Thyroid gland (tissue), 4 donors: Measurements from ENCODE around the gene SLC12A8. TPM values are rescaled to one million over a fixed set of nuclear protein-coding genes. Genes with fewer than 3 reads are reported as not detected.

Experiments used
- DNase-seq, 2 donors: peaks; one replicate each; pipeline ENCODE4 v3.0.0-alpha.2; 2019
- H3K27ac ChIP-seq, 3 donors: fragments of 200-600 bp; sonication (generic); 1 replicate in 2 of 3; 2 replicates in 1 of 3; pipeline ENCODE4 v1.5.1; 2016 to 2019; ENCODE audit warnings: mild to moderate bottlenecking in 1 of 3, moderate library complexity in 1 of 3
- H3K27me3 ChIP-seq: fragments of 200-600 bp; sonication (generic); one replicate; pipeline ENCODE4 v1.5.1; 2019
- H3K36me3 ChIP-seq, 2 donors: fragments of 200-600 bp; sonication (generic); one replicate each; pipeline ENCODE4 v1.5.1; 2016 to 2019
- H3K4me1 ChIP-seq, 2 donors: fragments of 200-600 bp; sonication (generic); one replicate each; pipeline ENCODE4 v1.5.1; 2017 to 2019
- H3K4me3 ChIP-seq, 3 donors: fragments of 200-600 bp; sonication (generic); replicated peaks in 1 of 3; 1 replicate in 2 of 3; 2 replicates in 1 of 3; pipeline ENCODE4 v1.5.1; 2016; ENCODE audit warnings: mild to moderate bottlenecking in 1 of 3
- H3K9me3 ChIP-seq: fragments of 200-600 bp; sonication (generic); one replicate; pipeline ENCODE4 v1.5.1; 2017
- POLR2A ChIP-seq, 2 donors: fragments of 450-650 bp; IDR thresholded peaks; one replicate each; pipeline ENCODE4 v1.6.1; 2017; ENCODE audit warnings: antibody characterized with exemption in 2 of 2, mild to moderate bottlenecking in 2 of 2, moderate library complexity in 1 of 2
- whole genome bisulfite sequencing, 2 donors: methylation state at CpG; one replicate each; pipeline ENCODE4 v1.1.5; 2017; 5-methylcytosine and 5-hydroxymethylcytosine counted together
- intact Hi-C: fragments of 100-400 bp; cut with DNase I; formaldehyde crosslinking; loops from one replicate; pipeline ENCODE4 v1.15.1; 2023
- total RNA-seq, 4 donors: library from RNA; depleted of rRNA; stranded (reverse); fragments of >200 nt; gene quantifications; one replicate each; pipeline ENCODE4 v1.2.3, GENCODE V29; 2016
- TF ChIP-seq, protein P1 (sequence below), 6 experiments: fragments of 200-600 bp in 3 of 6; fragments of 450-650 bp in 3 of 6; sonication (generic) in 3 of 6; IDR thresholded peaks; one replicate each; pipeline ENCODE4 v1.5.1; 2016 to 2019; ENCODE audit warnings: antibody characterized with exemption in 6 of 6, mild to moderate bottlenecking in 2 of 6, inconsistent platforms in 1 of 6, moderate library complexity in 1 of 6

Gene SLC12A8
- total RNA-seq, 4 donors from 2014 or later, result 71.2 to 136 (median 99.2) TPM

DNA sequence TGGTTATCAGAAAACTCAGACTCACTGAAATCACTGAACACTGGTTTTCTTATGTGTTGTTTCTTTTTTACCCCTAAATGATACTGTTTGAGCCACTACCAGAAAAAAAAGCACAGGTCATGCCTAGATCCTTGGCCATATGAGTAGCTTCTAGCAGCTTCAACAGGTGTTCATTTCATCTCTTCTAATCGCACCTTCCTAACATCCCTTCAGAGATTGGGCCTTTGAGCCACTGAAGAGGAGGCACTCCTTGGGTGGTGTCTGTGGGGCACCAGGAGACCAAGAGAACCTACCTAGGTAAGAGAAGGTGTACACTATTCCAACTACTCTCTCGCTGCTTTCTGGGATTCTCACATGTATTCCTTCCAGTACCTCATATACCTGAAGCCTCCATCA lies 159.2 kb downstream of the SLC12A8 start:
- no peak for DNase-seq
- no peak for TF ChIP-seq POLR2A (IDR thresholded peaks at IDR 0.05)
- TF ChIP-seq, protein P1, sequence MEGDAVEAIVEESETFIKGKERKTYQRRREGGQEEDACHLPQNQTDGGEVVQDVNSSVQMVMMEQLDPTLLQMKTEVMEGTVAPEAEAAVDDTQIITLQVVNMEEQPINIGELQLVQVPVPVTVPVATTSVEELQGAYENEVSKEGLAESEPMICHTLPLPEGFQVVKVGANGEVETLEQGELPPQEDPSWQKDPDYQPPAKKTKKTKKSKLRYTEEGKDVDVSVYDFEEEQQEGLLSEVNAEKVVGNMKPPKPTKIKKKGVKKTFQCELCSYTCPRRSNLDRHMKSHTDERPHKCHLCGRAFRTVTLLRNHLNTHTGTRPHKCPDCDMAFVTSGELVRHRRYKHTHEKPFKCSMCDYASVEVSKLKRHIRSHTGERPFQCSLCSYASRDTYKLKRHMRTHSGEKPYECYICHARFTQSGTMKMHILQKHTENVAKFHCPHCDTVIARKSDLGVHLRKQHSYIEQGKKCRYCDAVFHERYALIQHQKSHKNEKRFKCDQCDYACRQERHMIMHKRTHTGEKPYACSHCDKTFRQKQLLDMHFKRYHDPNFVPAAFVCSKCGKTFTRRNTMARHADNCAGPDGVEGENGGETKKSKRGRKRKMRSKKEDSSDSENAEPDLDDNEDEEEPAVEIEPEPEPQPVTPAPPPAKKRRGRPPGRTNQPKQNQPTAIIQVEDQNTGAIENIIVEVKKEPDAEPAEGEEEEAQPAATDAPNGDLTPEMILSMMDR (IDR thresholded peaks at IDR 0.05), result no peak
- intact Hi-C loops, result no loop called here
- H3K36me3 ChIP-seq, result no peaks in the 10 kb centered on the region
- H3K27ac ChIP-seq, result peak overlapping the region; percentile 77 to 93 (median 91)
- peaks cover 43 to 71% of the 10 kb centered on the region in 2 donors for H3K4me1 ChIP-seq
- H3K27me3 ChIP-seq, result no peaks in the 10 kb centered on the region
- H3K4me3 ChIP-seq, result peak overlapping the region in 1 of 3 donors; percentile 81
- no peaks in the 10 kb centered on the region for H3K9me3 ChIP-seq
- WGBS, 2 donors, result 86 to 90% methylated on average over 2 of the region's 2 CpGs

DNA sequence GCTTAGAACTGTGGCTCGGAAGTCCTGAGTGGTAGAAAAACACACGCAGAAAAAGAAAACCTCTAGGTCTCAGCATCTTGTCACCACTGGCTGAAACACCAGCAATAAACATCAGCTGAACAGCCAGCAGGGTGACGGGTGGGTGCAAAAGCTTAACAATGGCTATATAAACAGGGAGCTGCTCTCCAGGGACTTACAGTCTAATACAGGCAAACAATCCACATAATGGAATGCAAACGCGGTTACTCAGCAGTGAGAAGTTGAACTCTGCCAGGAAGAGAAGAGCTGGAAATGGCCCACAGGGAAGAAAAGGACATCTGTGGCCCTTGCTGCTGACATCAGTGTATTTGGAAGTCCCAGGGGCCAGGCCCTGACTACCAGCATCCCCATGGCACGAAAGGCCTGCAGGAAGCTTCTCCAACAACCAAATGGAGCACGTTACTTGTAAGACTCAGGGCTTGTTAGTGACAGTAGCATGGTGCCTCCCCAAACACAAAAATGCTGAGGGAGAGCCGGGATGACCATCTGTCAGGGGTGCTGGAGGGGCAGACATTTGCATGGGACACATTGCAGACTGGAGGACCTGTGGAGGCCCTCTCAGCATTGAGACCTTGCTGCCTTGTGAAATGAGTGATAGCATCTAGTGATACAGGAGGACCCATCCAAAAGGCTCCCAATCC lies 159.8 kb downstream of the SLC12A8 start:
- Histone ChIP-seq H3K27me3 (no peaks in the 10 kb centered on the region), H3K36me3 (no peaks in the 10 kb centered on the region), H3K27ac (peak overlapping the region; percentile 77 to 93 (median 91)), H3K4me3 (peak overlapping the region in 1 of 3 donors; percentile 17), H3K9me3 (no peaks in the 10 kb centered on the region), H3K4me1 (peaks cover 43 to 75% of the 10 kb centered on the region in 2 donors)
- TF ChIP-seq, protein P1 (IDR thresholded peaks at IDR 0.05), result no peak
- peak in 1 of 2 donors; percentile 26 for TF ChIP-seq POLR2A (IDR thresholded peaks at IDR 0.05)
- DNase-seq, result no peak
- 35 to 36% methylated on average over 8 of the region's 8 CpGs for WGBS, 2 donors
- intact Hi-C loops, result no loop called here

DNA sequence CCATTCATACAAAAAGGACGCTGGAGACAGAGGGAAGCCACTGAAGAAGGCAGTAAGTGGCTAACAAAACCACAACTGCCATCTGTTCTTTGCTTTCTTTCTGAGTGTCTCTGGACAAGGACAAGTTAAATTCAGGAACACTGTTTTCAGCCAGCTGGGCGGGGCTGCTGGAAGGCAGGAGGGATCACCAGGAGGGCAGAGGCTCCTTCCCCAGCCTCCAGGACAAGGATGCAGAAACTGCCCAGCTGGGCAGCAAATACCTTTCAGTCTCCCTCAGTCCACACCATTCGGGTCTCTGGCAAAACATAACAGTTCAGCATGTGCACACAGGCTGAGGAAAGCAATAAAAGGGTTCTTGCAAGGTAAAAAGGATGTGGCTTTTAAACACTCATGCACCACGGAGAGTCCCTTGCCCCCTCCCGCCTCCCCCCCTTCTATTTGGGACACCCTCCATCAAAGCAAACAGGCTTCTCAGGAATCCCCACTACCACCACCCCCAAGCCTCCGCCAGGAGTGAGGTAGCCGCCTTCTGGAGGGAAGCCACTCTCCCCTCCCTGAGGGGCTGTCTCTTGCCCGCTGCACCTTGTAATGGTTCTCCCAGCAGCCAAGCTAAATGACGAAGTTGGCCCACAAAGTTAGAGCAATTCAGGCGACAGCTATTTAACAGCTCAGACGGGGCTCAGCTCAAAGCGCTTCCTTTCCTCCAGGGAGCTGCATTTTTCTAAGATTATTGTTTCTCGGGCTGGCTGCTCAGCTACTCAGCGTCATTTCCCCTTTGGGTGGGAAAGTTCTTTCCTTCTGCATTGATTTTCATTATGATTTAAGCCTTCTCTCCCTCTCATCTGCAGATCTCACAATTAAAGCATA lies 160.6 kb downstream of the SLC12A8 start:
- no peaks in the 10 kb centered on the region for H3K9me3 ChIP-seq
- peaks cover 43 to 71% of the 10 kb centered on the region in 2 donors for H3K4me1 ChIP-seq
- H3K36me3 ChIP-seq, result no peaks in the 10 kb centered on the region
- H3K27ac ChIP-seq, result peak overlapping the region; percentile 77 to 93 (median 91)
- WGBS, 2 donors, result 17 to 23% methylated on average over 12 to 14 of the region's 14 CpGs
- H3K27me3 ChIP-seq, result no peaks in the 10 kb centered on the region
- intact Hi-C loops, result no loop called here
- TF ChIP-seq, protein P1 (IDR thresholded peaks at IDR 0.05), result no peak
- no peak for TF ChIP-seq POLR2A (IDR thresholded peaks at IDR 0.05)
- peak overlapping the region in 1 of 3 donors; percentile 17 for H3K4me3 ChIP-seq
- DNase-seq, result peak; percentile 47 to 54

DNA sequence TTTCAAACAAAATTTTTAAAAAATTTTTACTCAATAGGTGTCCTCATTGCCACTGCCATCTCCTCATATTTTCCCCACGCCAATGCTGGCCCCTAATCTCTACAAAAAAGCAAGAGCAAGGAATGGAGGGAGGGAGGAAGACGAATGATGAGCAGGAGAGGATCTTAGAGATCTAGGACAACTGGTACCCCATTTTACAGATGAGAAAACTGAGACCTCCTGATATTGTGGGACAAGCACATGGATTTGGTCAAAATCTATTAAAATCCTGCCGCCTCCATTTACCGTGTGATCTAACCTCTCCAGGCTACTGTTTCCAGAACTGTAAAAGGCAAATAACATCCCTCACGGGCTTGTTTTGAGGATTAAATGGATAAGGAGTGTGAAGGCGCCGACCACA lies 161.3 kb downstream of the SLC12A8 start:
- intact Hi-C loops, result no loop called here
- Histone ChIP-seq H3K36me3 (no peaks in the 10 kb centered on the region), H3K27me3 (no peaks in the 10 kb centered on the region), H3K27ac (peak overlapping the region in 2 of 3 donors; percentile 91 to 93), H3K9me3 (no peaks in the 10 kb centered on the region), H3K4me3 (peak overlapping the region in 1 of 3 donors; percentile 17), H3K4me1 (peaks cover 39 to 71% of the 10 kb centered on the region in 2 donors)
- no peak for DNase-seq
- TF ChIP-seq, protein P1 (IDR thresholded peaks at IDR 0.05), result no peak
- 90 to 94% methylated on average over 7 of the region's 7 CpGs for WGBS, 2 donors
